SK-N-SH treated with all-trans-retinoic acid at 6 μM for 48 hours (cell line): Measurements from ENCODE around the gene TTC28.

Experiments
- BACH2 ChIP-seq: fragments of 250-450 bp; sonication (Bioruptor Pico); IDR thresholded peaks from 2 replicates; pipeline ENCODE4 v1.9.0; 2021; ENCODE audit warnings: mild to moderate bottlenecking, borderline replicate concordance
- GLIS3 ChIP-seq: fragments of 250-450 bp; sonication (Bioruptor Pico); IDR thresholded peaks from 2 replicates; pipeline ENCODE4 v1.5.0; 2020; ENCODE audit warnings: mild to moderate bottlenecking, moderate library complexity
- RARB ChIP-seq: fragments of 250-450 bp; sonication (Bioruptor Pico); IDR thresholded peaks from 2 replicates; pipeline ENCODE4 v1.8.0; 2021; ENCODE audit warnings: mild to moderate bottlenecking, moderate library complexity
- TCF4 ChIP-seq: fragments of 250-450 bp; sonication (Bioruptor Pico); IDR thresholded peaks from 2 replicates; pipeline ENCODE4 v1.8.0; 2021; ENCODE audit warnings: mild to moderate bottlenecking, moderate library complexity, borderline replicate concordance
- ZFP30 ChIP-seq: fragments of 450-650 bp; formaldehyde crosslinking; IDR thresholded peaks from 2 replicates; pipeline ENCODE4 v1.5.0; 2022; ENCODE audit warnings: mild to moderate bottlenecking, moderate library complexity
- ZNF8 ChIP-seq: fragments of 450-650 bp; formaldehyde crosslinking; IDR thresholded peaks from 2 replicates; pipeline ENCODE4 v1.5.0; 2020; ENCODE audit warnings: mild to moderate bottlenecking, moderate library complexity
- TF ChIP-seq, protein P1 (sequence below): fragments of 250-450 bp; sonication (Bioruptor Pico); IDR thresholded peaks from 2 replicates; pipeline ENCODE4 v1.5.1; 2021; ENCODE audit warnings: mild to moderate bottlenecking, moderate library complexity
- TF ChIP-seq, protein P2 (sequence below): fragments of 250-450 bp; sonication (Bioruptor Pico); IDR thresholded peaks from 2 replicates; pipeline ENCODE4 v1.8.0; 2020; ENCODE audit warnings: mild to moderate bottlenecking, moderate library complexity, borderline replicate concordance

DNA sequence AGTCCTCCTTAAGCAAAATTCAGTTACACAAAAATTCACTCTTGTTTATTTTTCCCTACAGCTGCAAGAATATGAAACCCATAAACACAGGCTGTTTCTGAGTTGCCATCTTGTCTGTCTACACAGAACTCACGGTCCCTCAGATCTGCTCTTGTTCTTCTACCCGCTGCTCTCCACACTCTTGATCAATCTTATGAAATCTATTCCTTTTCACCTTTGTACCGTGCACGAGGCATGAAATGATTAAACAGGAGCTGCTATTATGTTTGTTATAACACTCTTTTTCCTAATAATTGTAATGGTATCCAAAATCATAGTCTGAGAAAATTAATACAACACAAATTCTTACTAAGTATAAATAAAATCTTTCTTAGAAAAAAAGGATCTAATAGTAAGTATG lies 494.5 kb downstream of the TTC28 start:
- no peak for TF ChIP-seq BACH2
- no peak for TF ChIP-seq RARB (CRISPR knock-in tag)
- TF ChIP-seq, protein P1, sequence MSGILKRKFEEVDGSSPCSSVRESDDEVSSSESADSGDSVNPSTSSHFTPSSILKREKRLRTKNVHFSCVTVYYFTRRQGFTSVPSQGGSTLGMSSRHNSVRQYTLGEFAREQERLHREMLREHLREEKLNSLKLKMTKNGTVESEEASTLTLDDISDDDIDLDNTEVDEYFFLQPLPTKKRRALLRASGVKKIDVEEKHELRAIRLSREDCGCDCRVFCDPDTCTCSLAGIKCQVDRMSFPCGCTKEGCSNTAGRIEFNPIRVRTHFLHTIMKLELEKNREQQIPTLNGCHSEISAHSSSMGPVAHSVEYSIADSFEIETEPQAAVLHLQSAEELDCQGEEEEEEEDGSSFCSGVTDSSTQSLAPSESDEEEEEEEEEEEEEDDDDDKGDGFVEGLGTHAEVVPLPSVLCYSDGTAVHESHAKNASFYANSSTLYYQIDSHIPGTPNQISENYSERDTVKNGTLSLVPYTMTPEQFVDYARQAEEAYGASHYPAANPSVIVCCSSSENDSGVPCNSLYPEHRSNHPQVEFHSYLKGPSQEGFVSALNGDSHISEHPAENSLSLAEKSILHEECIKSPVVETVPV (CRISPR knock-in tag) = no peak
- TF ChIP-seq ZFP30 = no peak
- TF ChIP-seq ZNF8 (CRISPR knock-in tag) = no peak
- TF ChIP-seq, protein P2, sequence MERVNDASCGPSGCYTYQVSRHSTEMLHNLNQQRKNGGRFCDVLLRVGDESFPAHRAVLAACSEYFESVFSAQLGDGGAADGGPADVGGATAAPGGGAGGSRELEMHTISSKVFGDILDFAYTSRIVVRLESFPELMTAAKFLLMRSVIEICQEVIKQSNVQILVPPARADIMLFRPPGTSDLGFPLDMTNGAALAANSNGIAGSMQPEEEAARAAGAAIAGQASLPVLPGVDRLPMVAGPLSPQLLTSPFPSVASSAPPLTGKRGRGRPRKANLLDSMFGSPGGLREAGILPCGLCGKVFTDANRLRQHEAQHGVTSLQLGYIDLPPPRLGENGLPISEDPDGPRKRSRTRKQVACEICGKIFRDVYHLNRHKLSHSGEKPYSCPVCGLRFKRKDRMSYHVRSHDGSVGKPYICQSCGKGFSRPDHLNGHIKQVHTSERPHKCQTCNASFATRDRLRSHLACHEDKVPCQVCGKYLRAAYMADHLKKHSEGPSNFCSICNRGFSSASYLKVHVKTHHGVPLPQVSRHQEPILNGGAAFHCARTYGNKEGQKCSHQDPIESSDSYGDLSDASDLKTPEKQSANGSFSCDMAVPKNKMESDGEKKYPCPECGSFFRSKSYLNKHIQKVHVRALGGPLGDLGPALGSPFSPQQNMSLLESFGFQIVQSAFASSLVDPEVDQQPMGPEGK = no peak
- no peak for TF ChIP-seq GLIS3 (CRISPR knock-in tag)
- no peak for TF ChIP-seq TCF4 (CRISPR knock-in tag)
